IMR-90 (cell line): ENCODE results near the gene ANKRD11. TPM values are rescaled to one million over a fixed set of nuclear protein-coding genes. Genes with fewer than 3 reads are reported as not detected.
A peak's percentile ranks its signal among the peaks of the same experiment; 100 is the strongest.

Experiments used
- ATAC-seq: fragments of 200-7000 bp; cut with Tn5 transposase; 2 replicates; pipeline ENCODE4 v1.9.1; 2020; ENCODE audit warnings: low read depth, mild to moderate bottlenecking, moderate library complexity
- BruUV-seq: library from RNA; stranded (reverse); fragments of 400-500 nt; replicated peaks from 2 replicates; lab custom pipeline; 2021; lab: Mats Ljungman, UMichigan
- CTCF ChIA-PET: fragments of 300-600 bp; formaldehyde crosslinking; extraction: SDS; loops from one replicate; lab custom pipeline; 2021; ENCODE audit warnings: antibody characterized with exemption; lab: Yijun Ruan, JAX
- POLR2A ChIA-PET: fragments of 300-600 bp; sonication (Branson Sonifier 250); formaldehyde crosslinking; loops from one replicate; lab custom pipeline; 2022; ENCODE audit warnings: antibody characterized with exemption; ENCODE audit not compliant: unreplicated experiment; lab: Charles Lee
- DNase-seq: peaks from one replicate; pipeline ENCODE4 v3.0.0; 2013
- H2AFZ ChIP-seq: replicated peaks from 2 replicates; pipeline ENCODE3; 2013; ENCODE audit warnings: low read length, mild to moderate bottlenecking; ENCODE audit not compliant: poor library complexity
- H2AK5ac ChIP-seq: 2 replicates; pipeline ENCODE4 v1.6.1; 2013; ENCODE audit warnings: low read depth, low read length, inconsistent platforms
- H2AK9ac ChIP-seq: replicated peaks from 2 replicates; pipeline ENCODE3; 2013; ENCODE audit warnings: mild to moderate bottlenecking, low read depth, low read length, moderate library complexity; ENCODE audit not compliant: poor library complexity
- H2BK120ac ChIP-seq: 2 replicates; pipeline ENCODE4 v1.6.1; 2013; ENCODE audit warnings: low read depth, low read length, inconsistent platforms
- H2BK15ac ChIP-seq: 3 replicates; pipeline ENCODE4 v1.6.1; 2013; ENCODE audit warnings: low read depth, low read length, inconsistent platforms
- H2BK20ac ChIP-seq: 2 replicates; pipeline ENCODE4 v1.6.1; 2013; ENCODE audit warnings: low read depth, mild to moderate bottlenecking, inconsistent platforms, low read length, moderate library complexity
- H2BK5ac ChIP-seq: 2 replicates; pipeline ENCODE4 v1.6.1; 2013; ENCODE audit warnings: mild to moderate bottlenecking, low read depth, low read length, inconsistent platforms; ENCODE audit not compliant: poor library complexity, severe bottlenecking
- H3K14ac ChIP-seq: replicated peaks from 2 replicates; pipeline ENCODE4 v1.6.1; 2013; ENCODE audit warnings: low read depth, low read length, inconsistent platforms
- H3K18ac ChIP-seq: 2 replicates; pipeline ENCODE4 v1.6.1; 2013; ENCODE audit warnings: low read depth, low read length, control low read depth
- H3K23ac ChIP-seq: 2 replicates; pipeline ENCODE4 v1.6.1; 2013; ENCODE audit warnings: low read depth, low read length, inconsistent platforms
- H3K27ac ChIP-seq: 2 replicates; pipeline ENCODE4 v1.5.1; 2013; ENCODE audit warnings: mild to moderate bottlenecking, control low read depth, low read length; ENCODE audit not compliant: insufficient read depth
- H3K27me3 ChIP-seq: 2 replicates; pipeline ENCODE4 v1.6.1; 2013; ENCODE audit warnings: low read length; ENCODE audit not compliant: control insufficient read depth, insufficient read depth
- H3K36me3 ChIP-seq: 2 replicates; pipeline ENCODE4 v1.6.1; 2013; ENCODE audit warnings: low read length, mixed read lengths; ENCODE audit not compliant: control insufficient read depth, insufficient read depth
- H3K4ac ChIP-seq: 2 replicates; pipeline ENCODE4 v1.6.1; 2013; ENCODE audit warnings: low read depth, low read length, inconsistent platforms
- H3K4me1 ChIP-seq: 2 replicates; pipeline ENCODE4 v1.6.1; 2013; ENCODE audit warnings: low read length, mixed read lengths; ENCODE audit not compliant: control insufficient read depth, insufficient read depth
- H3K4me2 ChIP-seq: 2 replicates; pipeline ENCODE4 v1.6.1; 2013; ENCODE audit warnings: low read depth, mild to moderate bottlenecking, control low read depth, low read length, moderate library complexity
- H3K4me3 ChIP-seq: 2 replicates; pipeline ENCODE4 v1.5.1; 2013; ENCODE audit warnings: low read depth, mild to moderate bottlenecking, control low read depth, low read length, moderate library complexity; ENCODE audit not compliant: insufficient read depth
- H3K56ac ChIP-seq: 2 replicates; pipeline ENCODE4 v1.6.1; 2013; ENCODE audit warnings: low read length, inconsistent platforms; ENCODE audit not compliant: insufficient read depth; ENCODE audit errors: extremely low read depth
- H3K79me1 ChIP-seq, 2 experiments: 2 replicates each; pipeline ENCODE4 v1.6.1; 2013; ENCODE audit warnings: low read length in 2 of 2, inconsistent platforms in 1 of 2, low read depth in 1 of 2
- H3K9ac ChIP-seq: 2 replicates; pipeline ENCODE4 v1.6.1; 2013; ENCODE audit warnings: low read depth, low read length, control low read depth
- H3K9me1 ChIP-seq: 2 replicates; pipeline ENCODE4 v1.6.1; 2013; ENCODE audit warnings: low read length, inconsistent platforms; ENCODE audit not compliant: insufficient read depth
- H3K9me3 ChIP-seq: 2 replicates; pipeline ENCODE4 v1.6.1; 2013; ENCODE audit warnings: low read length; ENCODE audit not compliant: control insufficient read depth, insufficient read depth
- H4K20me1 ChIP-seq: 2 replicates; pipeline ENCODE4 v1.6.1; 2013; ENCODE audit warnings: low read length, inconsistent platforms; ENCODE audit not compliant: insufficient read depth
- H4K5ac ChIP-seq: 2 replicates; pipeline ENCODE4 v1.6.1; 2013; ENCODE audit warnings: mild to moderate bottlenecking, low read depth, low read length, control low read depth
- H4K8ac ChIP-seq, 2 experiments: 2 replicates each; pipeline ENCODE4 v1.6.1; 2013; ENCODE audit warnings: low read depth in 2 of 2, low read length in 2 of 2, control low read depth in 1 of 2, inconsistent platforms in 1 of 2
- H4K91ac ChIP-seq: 2 replicates; pipeline ENCODE4 v1.6.1; 2013; ENCODE audit warnings: low read depth, low read length, inconsistent platforms; ENCODE audit not compliant: insufficient read depth
- BHLHE40 ChIP-seq: fragments of 150-350 bp; IDR thresholded peaks from 2 replicates; pipeline ENCODE4 v1.6.1; 2016; ENCODE audit warnings: mild to moderate bottlenecking, low read depth, low read length
- CHD1 ChIP-seq: IDR thresholded peaks from 2 replicates; pipeline ENCODE4 v1.6.1; 2012; ENCODE audit warnings: low read depth, low read length, improper control_type of control experiment
- ELK1 ChIP-seq: fragments of 150-350 bp; IDR thresholded peaks from 2 replicates; pipeline ENCODE4 v1.6.1; 2016; ENCODE audit warnings: low read depth, mild to moderate bottlenecking, low read length, moderate library complexity, borderline replicate concordance
- FOS ChIP-seq: fragments of 150-350 bp; IDR thresholded peaks from 2 replicates; pipeline ENCODE4 v1.6.1; 2016; ENCODE audit warnings: low read depth, low read length
- MAZ ChIP-seq: IDR thresholded peaks from 2 replicates; pipeline ENCODE4 v1.6.1; 2012; ENCODE audit warnings: low read depth, mild to moderate bottlenecking, low read length, improper control_type of control experiment, moderate library complexity, borderline replicate concordance
- MXI1 ChIP-seq: IDR thresholded peaks from 2 replicates; pipeline ENCODE4 v1.6.1; 2012; ENCODE audit warnings: low read depth, mild to moderate bottlenecking, low read length, moderate library complexity, borderline replicate concordance
- NFE2L2 ChIP-seq: fragments of 150-350 bp; IDR thresholded peaks from 2 replicates; pipeline ENCODE4 v1.6.1; 2016; ENCODE audit warnings: low read depth, mild to moderate bottlenecking, low read length
- RAD21 ChIP-seq: IDR thresholded peaks from 2 replicates; pipeline ENCODE4 v1.6.1; 2012; ENCODE audit warnings: low read length, improper control_type of control experiment
- RCOR1 ChIP-seq: IDR thresholded peaks from 2 replicates; pipeline ENCODE4 v1.6.1; 2012; ENCODE audit warnings: mild to moderate bottlenecking, low read length, improper control_type of control experiment; ENCODE audit not compliant: insufficient replicate concordance
- RFX5 ChIP-seq: IDR thresholded peaks from 2 replicates; pipeline ENCODE4 v1.8.0; 2012; ENCODE audit warnings: low read depth, mild to moderate bottlenecking, low read length, moderate library complexity
- SMC3 ChIP-seq: fragments of 150-350 bp; IDR thresholded peaks from 2 replicates; pipeline ENCODE4 v1.6.1; 2016; ENCODE audit warnings: low read depth, mild to moderate bottlenecking, antibody characterized with exemption, low read length, moderate library complexity
- WGBS, 2 experiments: methylation state at CpG; one replicate each; pipeline versions ENCODE4 v1.1.5 to v1.1.7; 2013; ENCODE audit warnings: missing lambda C conversion rate in 2 of 2; ENCODE audit not compliant: insufficient read length in 1 of 2; ENCODE audit errors: extremely low coverage in 2 of 2; 5-methylcytosine and 5-hydroxymethylcytosine counted together
- dilution Hi-C: fragments of 300-500 bp; cut with HindIII; formaldehyde crosslinking; loops from one replicate; pipeline ENCODE4 v1.14.3; 2018; ENCODE audit warnings: low sequenced_read_pairs; ENCODE audit not compliant: unreplicated experiment
- in situ Hi-C: fragments of 300-500 bp; cut with MboI; formaldehyde crosslinking; loops from 3 replicates; pipeline ENCODE4 v1.14.3; 2019; ENCODE audit warnings: low sequenced_read_pairs, inconsistent platforms, mixed read lengths
- intact Hi-C: fragments of 100-400 bp; cut with micrococcal nuclease; formaldehyde crosslinking; loops from 2 replicates; pipeline ENCODE4 v1.10.0; 2022
- polyA plus RNA-seq, 3 experiments: library from polyadenylated mRNA; depleted of rRNA; stranded (reverse); fragments of >200 nt; gene quantifications; 2 replicates each; pipeline ENCODE4 v1.2.3, GENCODE V29; 2012; ENCODE audit warnings: low replicate concordance in 1 of 3
- total RNA-seq: library from RNA; depleted of rRNA; stranded (reverse); fragments of >200 nt; gene quantifications from 2 replicates; pipeline ENCODE4 v1.2.3, GENCODE V29; 2012

Gene ANKRD11
- total and polyA plus RNA-seq, 2 of the 4 experiments (the other 2 are of a cell fraction): 46.8 to 71.9 TPM

GRCh38 chr16:89395150-89396142 is 94.9 kb downstream of the ANKRD11 start (continued):
- peak; percentile 67 for TF ChIP-seq RCOR1
- peak; percentile 64; the same call in 1 of the 2 replicates for TF ChIP-seq MAZ

- H3K9ac ChIP-seq: no peak overlapping the region
- H3K79me1 ChIP-seq: peaks cover 14 to 87% of the 10 kb centered on the region in 2 experiments
- WGBS, 2 experiments: 90% methylated on average over 2 of the region's 14 CpGs; no CpG with 5 or more reads in 1 of the 2 experiments
- H4K20me1 ChIP-seq: peaks cover 94% of the 10 kb centered on the region
- CTCF ChIA-PET: interaction anchor here (1.1 kb wide), 1 partner anchor 21 kb away, joined by 3 read pairs; no protein-coding TSS in a partner anchor
- H4K91ac ChIP-seq: no peak overlapping the region
- no peaks in the 10 kb centered on the region for H3K27me3 ChIP-seq
- H3K18ac ChIP-seq: no peak overlapping the region
- H3K4me1 ChIP-seq: peaks cover 17% of the 10 kb centered on the region
- dilution Hi-C loops: no loop called here
- no peak overlapping the region for H4K8ac ChIP-seq
- no TSS peak for BruUV-seq
- no peak overlapping the region for H3K4me3 ChIP-seq
- POLR2A ChIA-PET: no interaction called here
- H4K5ac ChIP-seq: no peak overlapping the region
- no peak for ATAC-seq
- H2BK5ac ChIP-seq: no peak overlapping the region
- H2AFZ ChIP-seq: no peak overlapping the region
- no peak for DNase-seq
- no peak overlapping the region for H3K14ac ChIP-seq
- no peaks in the 10 kb centered on the region for H3K9me3 ChIP-seq
- H3K4ac ChIP-seq: no peak overlapping the region
- no peak overlapping the region for H2BK120ac ChIP-seq
- in situ Hi-C loops: no loop called here
- no peak overlapping the region for H2BK20ac ChIP-seq
- H2BK15ac ChIP-seq: no peak overlapping the region
- H2AK9ac ChIP-seq: peak overlapping the region; percentile 55
- H3K27ac ChIP-seq: no peak overlapping the region
- intact Hi-C loops: no loop called here
- peak overlapping the region; percentile 31; the same call in 1 of the 2 replicates for H3K23ac ChIP-seq
- H3K56ac ChIP-seq: no peak overlapping the region
- peaks cover 3% of the 10 kb centered on the region; the same call in 1 of the 2 replicates for H3K36me3 ChIP-seq
- H3K4me2 ChIP-seq: no peak overlapping the region
- peaks cover 40% of the 10 kb centered on the region for H3K9me1 ChIP-seq
- 0 out of 2 replicates have a peak overlapping the region, but pooled peaks have one; percentile 9 for H2AK5ac ChIP-seq
- no peak for TF ChIP-seq NFE2L2
- no peak for TF ChIP-seq SMC3
- TF ChIP-seq RFX5: no peak
- TF ChIP-seq ELK1: no peak
- TF ChIP-seq RAD21: no peak
- no peak for TF ChIP-seq CHD1
- no peak for TF ChIP-seq FOS
- no peak for TF ChIP-seq MXI1
- no peak for TF ChIP-seq MAZ
- TF ChIP-seq BHLHE40: no peak
These were observed 96.5 kb downstream of the ANKRD11 start for GRCh38 chr16:89393738-89394406.
